HUES6 (cell line): ENCODE data around the gene INF2.

Experiments used
- H3K27ac ChIP-seq: 2 replicates; pipeline ENCODE4 v1.7.0; 2013; ENCODE audit warnings: low read depth, mild to moderate bottlenecking, low read length, inconsistent platforms
- H3K27me3 ChIP-seq: 2 replicates; pipeline ENCODE4 v1.6.1; 2013; ENCODE audit warnings: low read length; ENCODE audit not compliant: control insufficient read depth, insufficient read depth
- H3K36me3 ChIP-seq: 2 replicates; pipeline ENCODE4 v1.6.1; 2013; ENCODE audit warnings: low read length; ENCODE audit not compliant: control insufficient read depth, insufficient read depth
- H3K4me1 ChIP-seq: 2 replicates; pipeline ENCODE4 v1.6.1; 2013; ENCODE audit warnings: low read length; ENCODE audit not compliant: control insufficient read depth, insufficient read depth
- H3K4me3 ChIP-seq: 2 replicates; pipeline ENCODE4 v1.5.1; 2013; ENCODE audit warnings: low read depth, low read length
- H3K9ac ChIP-seq: one replicate; pipeline ENCODE4 v1.6.1; 2013; ENCODE audit warnings: mild to moderate bottlenecking, low read length
- H3K9me3 ChIP-seq: 2 replicates; pipeline ENCODE4 v1.6.1; 2013; ENCODE audit warnings: low read depth, low read length; ENCODE audit not compliant: control insufficient read depth, insufficient read depth

INF2 gene

GRCh38 chr14:104706733-104707607 lies 17.6 kb downstream of the INF2 start:
- no peaks in the 10 kb centered on the region for H3K27me3 ChIP-seq
- H3K9me3 ChIP-seq, result peaks cover 16% of the 10 kb centered on the region
- H3K27ac ChIP-seq, result no peak overlapping the region
- peaks cover 24% of the 10 kb centered on the region for H3K4me1 ChIP-seq
- H3K4me3 ChIP-seq, result no peak overlapping the region
- H3K9ac ChIP-seq, result no peak overlapping the region
- peaks cover 68% of the 10 kb centered on the region for H3K36me3 ChIP-seq

DNA sequence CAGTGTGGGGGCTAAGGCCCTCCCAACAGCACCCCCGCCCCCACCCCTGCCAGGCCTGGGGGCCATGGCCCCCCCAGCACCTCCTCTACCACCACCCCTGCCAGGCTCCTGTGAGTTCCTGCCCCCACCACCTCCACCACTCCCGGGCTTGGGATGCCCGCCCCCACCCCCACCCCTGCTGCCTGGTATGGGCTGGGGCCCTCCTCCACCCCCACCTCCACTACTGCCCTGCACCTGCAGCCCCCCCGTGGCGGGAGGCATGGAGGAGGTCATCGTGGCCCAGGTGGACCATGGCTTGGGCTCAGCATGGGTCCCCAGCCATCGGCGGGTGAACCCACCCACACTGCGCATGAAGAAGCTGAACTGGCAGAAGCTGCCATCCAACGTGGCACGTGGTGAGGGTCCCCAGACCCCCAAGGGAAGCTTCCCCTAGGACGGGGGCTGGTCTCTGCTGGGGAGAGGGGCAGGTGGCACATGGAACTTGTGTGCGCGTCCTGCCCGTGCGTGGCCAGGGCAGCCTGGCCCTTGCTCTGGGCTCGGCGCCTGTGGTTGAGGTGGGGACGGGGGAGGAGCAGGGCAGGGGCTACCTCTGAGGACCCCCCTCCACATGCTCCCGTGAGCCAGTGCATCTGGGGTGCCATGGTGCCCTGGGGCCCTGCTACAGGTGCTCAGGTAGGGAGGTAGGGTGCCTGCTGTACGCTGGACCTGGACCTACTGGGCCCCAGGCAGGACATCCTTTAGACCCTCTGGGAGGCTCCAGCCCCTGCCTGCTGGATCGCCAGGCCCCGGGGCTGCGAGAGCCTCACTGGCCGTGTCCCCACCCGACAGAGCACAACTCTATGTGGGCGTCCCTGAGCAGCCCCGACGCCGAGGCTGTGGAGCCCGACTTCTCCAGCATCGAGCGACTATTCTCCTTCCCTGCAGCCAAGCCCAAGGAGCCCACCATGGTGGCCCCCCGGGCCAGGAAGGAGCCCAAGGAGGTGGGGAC lies 18.5 kb downstream of the INF2 start:
- Histone ChIP-seq H3K27ac (no peak overlapping the region), H3K9me3 (peaks cover 16% of the 10 kb centered on the region), H3K27me3 (no peaks in the 10 kb centered on the region), H3K36me3 (peaks cover 68% of the 10 kb centered on the region), H3K9ac (no peak overlapping the region), H3K4me3 (no peak overlapping the region), H3K4me1 (peaks cover 24% of the 10 kb centered on the region)

GRCh38 chr14:104708606-104709268 lies 19.3 kb downstream of the INF2 start:
- Histone ChIP-seq H3K4me3 (no peak overlapping the region), H3K27me3 (no peaks in the 10 kb centered on the region), H3K27ac (no peak overlapping the region), H3K9ac (no peak overlapping the region), H3K9me3 (peaks cover 12% of the 10 kb centered on the region), H3K4me1 (peaks cover 24% of the 10 kb centered on the region), H3K36me3 (peaks cover 68% of the 10 kb centered on the region)

DNA sequence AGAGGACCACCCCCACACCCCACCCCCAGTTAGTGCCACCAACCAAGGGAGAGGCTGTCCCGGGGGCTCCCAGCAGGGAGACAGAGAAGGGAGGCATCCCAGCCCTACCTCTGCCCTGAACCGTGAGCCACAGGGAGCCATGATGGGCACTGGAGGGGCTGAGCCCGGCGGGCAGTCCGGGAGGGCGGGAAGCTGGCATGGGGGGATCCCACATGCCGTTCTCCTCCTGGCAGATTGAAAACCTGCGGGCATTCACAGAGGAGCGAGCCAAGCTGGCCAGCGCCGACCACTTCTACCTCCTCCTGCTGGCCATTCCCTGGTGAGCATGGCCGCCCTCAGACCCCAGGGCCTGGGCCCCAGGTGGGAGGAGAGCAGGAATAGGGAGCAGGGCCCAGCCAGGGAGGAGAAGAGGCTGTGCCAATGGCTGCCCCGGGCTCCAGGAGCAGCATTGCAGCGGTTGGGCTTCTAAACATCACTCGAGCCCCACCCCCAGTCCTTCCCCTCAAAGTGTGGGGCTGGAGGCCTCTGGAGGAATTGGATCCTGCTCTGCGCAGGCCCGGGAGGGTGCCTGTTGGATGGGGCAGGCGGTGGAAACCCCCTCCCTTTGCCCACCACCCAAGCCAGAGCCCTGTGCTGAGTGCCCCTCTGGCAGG lies 20.1 kb downstream of the INF2 start:
- Histone ChIP-seq H3K9ac (no peak overlapping the region), H3K27me3 (no peaks in the 10 kb centered on the region), H3K9me3 (peaks cover 4% of the 10 kb centered on the region), H3K36me3 (peaks cover 68% of the 10 kb centered on the region), H3K4me1 (peaks cover 24% of the 10 kb centered on the region), H3K27ac (no peak overlapping the region), H3K4me3 (no peak overlapping the region)

DNA sequence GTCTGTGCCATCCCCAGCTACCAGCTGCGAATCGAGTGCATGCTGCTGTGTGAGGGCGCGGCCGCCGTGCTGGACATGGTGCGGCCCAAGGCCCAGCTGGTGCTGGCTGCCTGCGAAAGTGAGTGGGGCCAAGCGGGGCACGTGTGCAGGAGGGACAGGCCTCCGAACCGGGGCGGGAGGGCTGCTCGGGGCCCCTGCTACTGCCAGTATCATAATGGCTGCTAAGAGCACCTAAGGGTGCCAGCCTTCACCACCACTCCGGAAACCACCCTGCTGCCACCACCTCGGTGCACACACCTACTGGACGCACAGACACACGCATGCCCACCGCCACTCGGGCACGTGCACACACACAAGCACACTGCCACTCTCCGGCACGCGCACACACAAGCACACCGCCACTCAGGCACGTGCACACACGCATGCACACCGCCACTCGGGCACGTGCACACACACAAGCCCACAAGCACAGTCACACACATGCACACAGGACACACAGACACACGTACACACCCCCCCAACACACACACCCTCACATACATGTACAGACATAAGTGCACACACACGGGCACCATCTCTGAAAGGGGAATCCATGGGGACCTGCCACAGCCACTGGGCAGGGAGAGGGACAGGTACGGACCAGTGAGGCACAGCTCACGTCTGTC lies 20.8 kb downstream of the INF2 start:
- peaks cover 70% of the 10 kb centered on the region for H3K36me3 ChIP-seq

DNA sequence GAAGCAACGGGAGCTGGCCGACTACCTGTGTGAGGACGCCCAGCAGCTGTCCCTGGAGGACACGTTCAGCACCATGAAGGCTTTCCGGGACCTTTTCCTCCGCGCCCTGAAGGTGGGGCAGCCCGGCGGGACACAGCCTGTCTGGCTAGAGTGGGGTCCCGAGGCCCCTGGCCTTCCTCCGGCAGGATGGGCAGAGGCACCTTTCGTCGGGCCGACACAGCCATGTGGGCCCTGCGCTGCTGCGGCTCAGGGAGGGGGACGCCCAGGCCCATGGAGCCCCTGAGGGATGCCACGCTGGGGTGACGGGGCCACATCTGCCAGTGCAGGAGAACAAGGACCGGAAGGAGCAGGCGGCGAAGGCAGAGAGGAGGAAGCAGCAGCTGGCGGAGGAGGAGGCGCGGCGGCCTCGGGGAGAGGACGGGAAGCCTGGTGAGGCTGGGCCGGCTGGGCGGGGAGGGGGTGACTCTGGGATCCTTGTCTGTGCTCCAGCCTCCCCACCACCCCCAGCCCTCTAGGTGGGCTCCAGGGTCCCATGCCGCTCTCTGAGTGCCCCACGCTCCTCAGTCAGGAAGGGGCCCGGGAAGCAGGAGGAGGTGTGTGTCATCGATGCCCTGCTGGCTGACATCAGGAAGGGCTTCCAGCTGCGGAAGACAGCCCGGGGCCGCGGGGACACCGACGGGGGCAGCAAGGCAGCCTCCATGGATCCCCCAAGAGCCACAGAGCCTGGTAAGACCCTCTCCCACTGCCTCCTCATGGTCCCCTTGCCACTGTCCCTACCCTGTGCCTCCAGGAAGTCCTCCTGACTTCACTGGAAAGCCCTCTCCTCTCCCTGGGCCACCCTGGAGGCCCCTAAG lies 23.7 kb downstream of the INF2 start:
- Histone ChIP-seq H3K9ac (no peak overlapping the region), H3K27me3 (no peaks in the 10 kb centered on the region), H3K9me3 (no peaks in the 10 kb centered on the region), H3K4me1 (peaks cover 4% of the 10 kb centered on the region), H3K27ac (no peak overlapping the region), H3K36me3 (peaks cover 72% of the 10 kb centered on the region), H3K4me3 (no peak overlapping the region)

More for the DNA sequence above, 20.8 kb downstream of the INF2 start:
- H3K9me3 ChIP-seq, result no peaks in the 10 kb centered on the region
- H3K27ac ChIP-seq, result no peak overlapping the region
- H3K4me1 ChIP-seq, result peaks cover 24% of the 10 kb centered on the region
- H3K9ac ChIP-seq, result no peak overlapping the region
- H3K4me3 ChIP-seq, result no peak overlapping the region
- no peaks in the 10 kb centered on the region for H3K27me3 ChIP-seq

DNA sequence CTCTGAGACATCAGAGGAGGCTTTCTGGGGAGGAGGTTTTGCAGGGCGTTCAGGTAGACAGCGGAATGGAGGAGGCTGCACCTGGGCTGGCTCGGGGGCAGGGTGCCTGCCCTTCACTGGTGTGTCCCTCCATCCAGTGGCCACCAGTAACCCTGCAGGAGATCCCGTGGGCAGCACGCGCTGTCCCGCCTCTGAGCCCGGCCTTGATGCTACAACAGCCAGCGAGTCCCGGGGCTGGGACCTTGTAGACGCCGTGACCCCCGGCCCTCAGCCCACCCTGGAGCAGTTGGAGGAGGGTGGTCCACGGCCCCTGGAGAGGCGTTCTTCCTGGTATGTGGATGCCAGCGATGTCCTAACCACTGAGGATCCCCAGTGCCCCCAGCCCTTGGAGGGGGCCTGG lies 24.6 kb downstream of the INF2 start:
- peaks cover 77% of the 10 kb centered on the region for H3K36me3 ChIP-seq
- H3K27ac ChIP-seq, result no peak overlapping the region

GRCh38 chr14:104714681-104715080 lies 25.3 kb downstream of the INF2 start:
- Histone ChIP-seq H3K27ac (no peak overlapping the region), H3K27me3 (no peaks in the 10 kb centered on the region), H3K4me1 (no peaks in the 10 kb centered on the region), H3K36me3 (peaks cover 74% of the 10 kb centered on the region), H3K9me3 (no peaks in the 10 kb centered on the region), H3K4me3 (no peak overlapping the region), H3K9ac (no peak overlapping the region)

More for the DNA sequence above, 24.6 kb downstream of the INF2 start:
- Histone ChIP-seq H3K9me3 (no peaks in the 10 kb centered on the region), H3K4me1 (no peaks in the 10 kb centered on the region), H3K4me3 (no peak overlapping the region), H3K9ac (no peak overlapping the region), H3K27me3 (no peaks in the 10 kb centered on the region)

GRCh38 chr14:104715416-104715815 lies 26.0 kb downstream of the INF2 start:
- Histone ChIP-seq H3K4me1 (no peaks in the 10 kb centered on the region), H3K9ac (no peak overlapping the region), H3K4me3 (no peak overlapping the region), H3K36me3 (peaks cover 74% of the 10 kb centered on the region), H3K27me3 (no peaks in the 10 kb centered on the region), H3K9me3 (no peaks in the 10 kb centered on the region), H3K27ac (no peak overlapping the region)
